NCI-H82 treated with DMSO at 0.1 percent for 48 hours (cell line): ENCODE measurements around the gene C3orf33.
"Not testable (repeated sequence)": the region's sequence is repeated elsewhere in the genome, so short reads cannot be mapped to it uniquely, and the experiment has no call there.

Experiments
- DNase-seq: peaks from one replicate; lab custom pipeline; 2025; ENCODE audit not compliant: unreplicated experiment; lab: John Stamatoyannopoulos, UW

Gene C3orf33

GRCh38 chr3:155805802-155806618 lies at the start of gene C3orf33:
TSS of gene C3orf33 (minus strand) at chr3:155806278. CDS start at chr3:155806252, 26 bp downstream.
- peak; percentile 34 for DNase-seq

GRCh38 chr3:155854141-155854940 lies 48.3 kb upstream of the C3orf33 start, which contains the start of gene SLC33A1:
TSS of gene SLC33A1 (minus strand) at chr3:155854427. CDS start at chr3:155853997, 430 bp downstream.
- peak; percentile 97 for DNase-seq

- no peak for DNase-seq
These were observed 47.4 kb upstream of the C3orf33 start for GRCh38 chr3:155853214-155854140.

GRCh38 chr3:155852341-155852740 lies 46.3 kb upstream of the C3orf33 start:
- no peak for DNase-seq

GRCh38 chr3:155849404-155849803 lies 43.3 kb upstream of the C3orf33 start:
- not testable (repeated sequence) for DNase-seq

- no peak for DNase-seq
These were observed 41.9 kb upstream of the C3orf33 start for GRCh38 chr3:155847993-155848392.

GRCh38 chr3:155846119-155846518 lies 40.0 kb upstream of the C3orf33 start:
- no peak for DNase-seq

GRCh38 chr3:155843569-155843968 lies 37.5 kb upstream of the C3orf33 start:
- no peak for DNase-seq

- no peak for DNase-seq
These were observed 29.4 kb upstream of the C3orf33 start for GRCh38 chr3:155835341-155836071.

- DNase-seq = not testable (repeated sequence)
These were observed 22.5 kb upstream of the C3orf33 start for GRCh38 chr3:155828490-155829098.

GRCh38 chr3:155815030-155815545 lies 9.0 kb upstream of the C3orf33 start:
- no peak for DNase-seq

- DNase-seq = not testable (repeated sequence)
These were observed 7.1 kb upstream of the C3orf33 start for GRCh38 chr3:155813224-155813623.

GRCh38 chr3:155809181-155809580 lies 3.1 kb upstream of the C3orf33 start:
- no peak for DNase-seq

GRCh38 chr3:155807823-155808222 lies 1.7 kb upstream of the C3orf33 start:
- no peak for DNase-seq

- no peak for DNase-seq
These were observed 775 bp downstream of the C3orf33 start for GRCh38 chr3:155805204-155805801.

GRCh38 chr3:155804323-155804722 lies 1.8 kb downstream of the C3orf33 start:
- DNase-seq = no peak

- no peak for DNase-seq
These were observed 13.5 kb downstream of the C3orf33 start for GRCh38 chr3:155792532-155792931.

- no peak for DNase-seq
These were observed 14.9 kb downstream of the C3orf33 start for GRCh38 chr3:155791190-155791589.

- no peak for DNase-seq
These were observed 15.7 kb downstream of the C3orf33 start for GRCh38 chr3:155790272-155790925.
